ENCODE results near the gene KLHL10.
A peak's percentile ranks its signal among the peaks of the same experiment; 100 is the strongest.

- TF ChIP-seq CTCF (IDR thresholded peaks at IDR 0.05) = peak; percentile 93
- TF ChIP-seq ZFX (IDR thresholded peaks at IDR 0.05; ENCODE audit: borderline replicate concordance) = no peak
These were observed 25.9 kb upstream of the KLHL10 start, which contains the start of gene P3H4 for GRCh38 chr17:41811549-41812380.

Data from 22Rv1 (cell line).